Motor neuron (in vitro differentiated cells): Measurements from ENCODE around the gene TBPL2. TPM values are rescaled to one million over a fixed set of nuclear protein-coding genes. Genes with fewer than 3 reads are reported as not detected.

Experiments used
- ATAC-seq, 8 experiments: fragments of 200-7000 bp; cut with Tn5 transposase; replicated peaks in 6 of 8; 2 replicates each; pipeline ENCODE4 v1.8.0; 2021; ENCODE audit warnings: mild to moderate bottlenecking in 8 of 8, moderate library complexity in 8 of 8
- H3K27ac ChIP-seq, 2 donors: fragments of 250-450 bp; sonication (Bioruptor Pico); 2 replicates each; pipeline ENCODE4 v1.9.0; 2021; ENCODE audit warnings: antibody characterized with exemption in 2 of 2, mild to moderate bottlenecking in 2 of 2, moderate library complexity in 1 of 2
- H3K4me1 ChIP-seq, 2 donors: fragments of 250-450 bp; sonication (Bioruptor Pico); replicated peaks in 1 of 2; 2 replicates each; pipeline ENCODE4 v1.6.1; 2021; ENCODE audit warnings: antibody characterized with exemption in 2 of 2, mild to moderate bottlenecking in 2 of 2, moderate library complexity in 1 of 2
- H3K4me3 ChIP-seq, 5 donors: fragments of 250-450 bp; sonication (Bioruptor Pico); 2 replicates each; pipeline ENCODE4 v1.9.0; 2021; ENCODE audit warnings: antibody characterized with exemption in 5 of 5, mild to moderate bottlenecking in 5 of 5, moderate library complexity in 4 of 5
- WGBS, 10 experiments: fragments of 450-650 bp; shearing (Covaris generic); methylation state at CpG; one replicate each; pipeline ENCODE4 v1.0.0; 2022; 5-methylcytosine and 5-hydroxymethylcytosine counted together
- in situ Hi-C, 9 experiments: fragments of 400-800 bp; cut with MboI; loops; one replicate each; pipeline ENCODE4 v1.15.0; 2021; ENCODE audit warnings: low sequenced_read_pairs in 9 of 9, low pct_unique_long_range_greater_than_20kb in 2 of 9; ENCODE audit not compliant: unreplicated experiment in 9 of 9
- total RNA-seq, 8 experiments: library from RNA; unstranded; fragments of 300-600 nt; gene quantifications; 2 replicates each; pipeline versions ENCODE4 v1.2.3 to v1.2.4, GENCODE V29; 2022

Gene TBPL2
- total RNA-seq, 8 experiments from 2014 or later, result 0.23 to 0.61 TPM; not detected in 6

DNA sequence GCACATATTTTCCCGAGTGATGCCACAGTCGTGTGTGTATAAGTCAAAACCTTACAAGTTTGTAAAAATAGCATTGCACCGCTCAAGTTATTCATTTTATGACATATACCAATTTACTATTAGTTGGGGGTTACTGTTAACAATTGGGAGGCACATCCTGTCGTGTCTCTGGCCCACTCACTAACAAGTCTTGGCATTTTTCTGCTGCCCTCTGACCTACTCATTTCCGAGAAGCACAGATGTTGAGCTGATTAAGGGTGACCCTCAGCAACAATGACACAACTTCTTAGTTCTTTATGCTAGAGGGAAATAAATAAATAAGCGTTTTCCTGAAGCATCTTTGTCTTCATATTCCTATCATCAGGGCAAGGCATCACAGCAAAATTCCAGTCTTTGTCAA lies 22.0 kb downstream of the TBPL2 start:
- in situ Hi-C loops, result no loop called here
- Histone ChIP-seq H3K4me1 (no peaks in the 10 kb centered on the region), H3K27ac (no peak overlapping the region), H3K4me3 (no peak overlapping the region)
- WGBS, 10 experiments, result 20 to 91% (median 49%) methylated on average over 2 to 6 of the region's 6 CpGs; no CpG with 5 or more reads in 1 of the 10 experiments
- ATAC-seq, result no peak

GRCh38 chr14:55417955-55418354 lies 22.5 kb downstream of the TBPL2 start:
- no peak overlapping the region for H3K27ac ChIP-seq
- no peaks in the 10 kb centered on the region for H3K4me1 ChIP-seq
- in situ Hi-C loops, result no loop called here
- no peak overlapping the region for H3K4me3 ChIP-seq
- ATAC-seq, result no peak

DNA sequence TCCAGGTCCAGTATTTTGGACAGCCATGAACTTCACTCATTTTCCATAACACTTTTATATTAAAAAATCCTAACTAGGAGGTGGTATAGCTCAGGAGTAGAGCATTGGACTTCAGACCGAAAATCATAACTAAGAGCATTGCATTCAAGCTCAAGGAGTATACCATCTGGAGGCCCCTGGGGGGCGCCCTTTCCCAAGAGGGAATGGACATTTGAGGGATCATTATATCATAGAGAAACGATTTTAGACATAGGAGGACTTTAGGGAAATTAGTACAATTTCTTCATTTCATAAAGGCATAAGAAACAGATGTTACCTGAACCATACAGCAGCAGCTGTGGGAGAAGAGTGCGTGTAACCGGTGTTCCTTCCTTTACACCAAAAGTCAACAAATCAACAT lies 23.6 kb downstream of the TBPL2 start:
- Histone ChIP-seq H3K4me1 (no peaks in the 10 kb centered on the region), H3K4me3 (no peak overlapping the region), H3K27ac (no peak overlapping the region)
- ATAC-seq, result peak in 3 of 8 experiments; percentile 54 to 69 (median 62)
- in situ Hi-C loops, result no loop called here
- 0 to 94% (median 31%) methylated on average over 1 to 5 of the region's 5 CpGs for WGBS, 10 experiments

DNA sequence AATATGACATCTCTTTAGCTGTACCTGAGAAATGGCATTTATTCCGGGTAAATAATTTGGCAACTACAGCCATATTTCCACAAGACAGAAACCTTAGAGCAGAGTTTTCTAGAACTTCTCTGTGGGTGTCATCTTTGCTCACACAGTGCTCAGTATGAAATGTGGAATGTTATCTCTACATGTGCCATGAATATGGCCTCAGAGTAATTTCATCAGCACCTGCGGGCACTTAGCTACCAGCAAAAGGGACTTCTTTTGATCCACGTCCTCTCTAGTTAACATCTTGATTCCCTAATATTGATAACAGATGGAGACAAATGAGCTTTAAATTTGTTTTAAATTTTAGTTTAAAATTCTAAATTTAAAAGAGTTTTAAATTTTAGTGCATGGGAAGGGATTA lies 25.9 kb downstream of the TBPL2 start:
- ATAC-seq, result no peak
- Histone ChIP-seq H3K27ac (no peak overlapping the region), H3K4me3 (no peak overlapping the region), H3K4me1 (peaks cover 5 to 8% of the 10 kb centered on the region in 2 donors)
- 7 to 100% (median 73%) methylated on average over 1 to 3 of the region's 3 CpGs for WGBS, 10 experiments
- in situ Hi-C loops, result no loop called here

DNA sequence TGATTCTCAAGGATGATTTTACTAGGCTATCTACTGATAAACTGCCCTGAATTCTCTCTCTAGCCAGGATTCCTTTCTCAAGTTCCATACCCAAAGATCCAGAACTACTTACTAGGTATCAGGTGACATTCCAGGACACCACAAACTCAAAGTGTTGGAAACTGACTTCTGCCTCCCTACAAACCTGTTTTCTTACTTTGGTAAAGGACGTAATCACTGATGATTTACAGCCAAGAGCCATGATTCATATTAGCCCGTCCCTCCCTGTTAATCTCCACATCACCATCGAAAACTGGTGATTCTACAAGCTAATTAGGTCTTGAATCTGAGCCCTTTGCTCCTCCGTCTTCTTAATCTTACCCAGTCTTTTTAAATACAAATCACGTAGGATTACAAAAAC lies 27.7 kb downstream of the TBPL2 start:
- no peak overlapping the region for H3K27ac ChIP-seq
- WGBS, 10 experiments, result 12 to 100% (median 77%) methylated on average over 1 to 5 of the region's 5 CpGs

DNA sequence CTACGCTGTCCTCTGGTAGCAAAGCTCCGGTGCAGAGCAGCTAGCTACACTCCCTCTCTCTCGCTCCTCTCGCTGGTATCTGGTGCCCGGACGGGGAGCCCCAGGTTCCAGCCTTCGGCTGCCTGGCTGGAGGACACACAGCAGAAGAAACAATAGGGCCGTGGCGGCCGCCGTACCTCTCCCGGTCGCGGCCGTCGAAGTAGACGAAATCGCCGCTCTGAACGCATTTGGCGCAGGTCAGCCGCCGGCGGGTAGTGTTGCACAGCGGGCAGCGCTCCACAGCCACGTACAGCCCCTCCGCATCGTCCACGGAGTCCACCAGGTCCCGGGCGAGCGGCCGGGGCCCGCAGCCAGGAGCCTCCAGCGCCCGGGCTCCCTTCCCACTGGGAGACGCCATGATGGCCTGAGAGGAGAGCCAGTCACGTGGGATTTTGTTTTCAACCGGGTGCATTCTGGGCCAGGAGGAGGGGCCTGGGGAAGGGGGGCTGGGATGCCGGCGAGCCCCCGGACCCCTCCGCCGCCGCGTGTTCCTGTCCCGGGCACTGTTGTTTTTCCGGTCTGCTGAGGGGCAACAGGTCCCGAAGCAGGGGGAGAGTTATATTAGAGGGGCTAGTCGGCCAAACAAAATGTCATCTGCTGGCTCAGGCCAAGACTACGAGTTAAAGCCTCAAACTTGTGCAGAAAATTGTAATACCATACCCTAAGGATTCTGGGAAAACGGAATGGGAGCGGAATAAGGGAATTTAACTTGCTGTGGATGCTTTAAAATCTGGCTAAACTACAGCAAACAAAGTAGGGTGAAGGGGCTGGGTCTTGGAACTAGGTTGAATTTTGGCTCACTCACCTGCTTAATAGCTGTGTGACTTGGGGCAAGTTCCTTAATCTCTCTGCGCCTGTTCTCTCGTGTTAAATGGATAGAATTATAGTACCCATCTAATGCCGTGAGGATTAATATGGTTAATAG lies 28.7 kb downstream of the TBPL2 start, which contains the start of gene ATG14:
Gene ATG14, minus strand, starts transcription at position 405 of the 964 bp plus-strand sequence. Its CDS starts 8 bp downstream, at position 397.
- H3K27ac ChIP-seq, result peak within 1 kb of the TSS; percentile 49 to 63
- ATAC-seq, result peak; percentile 94 to 99 (median 98)
- WGBS, 10 experiments, result 0 to 61% (median 15%) methylated on average over 1 to 15 of the region's 57 CpGs

More for the DNA sequence above, 27.7 kb downstream of the TBPL2 start:
- no peak overlapping the region for H3K4me3 ChIP-seq
- peak in 1 of 8 experiments; percentile 6 for ATAC-seq
- in situ Hi-C loops, result no loop called here
- peaks cover 5 to 8% of the 10 kb centered on the region in 2 donors for H3K4me1 ChIP-seq

GRCh38 chr14:55410876-55411275 lies 29.5 kb downstream of the TBPL2 start:
- ATAC-seq, result no peak
- Histone ChIP-seq H3K27ac (no peak overlapping the region), H3K4me1 (peaks cover 5 to 8% of the 10 kb centered on the region in 2 donors), H3K4me3 (peak overlapping the region; percentile 80 to 99 (median 91))
- WGBS, 10 experiments, result 0 to 40% (median 10%) methylated on average over 2 to 4 of the region's 4 CpGs; no CpG with 5 or more reads in 1 of the 10 experiments
- in situ Hi-C loops, result no loop called here

More for the DNA sequence above, 28.7 kb downstream of the TBPL2 start, which contains the start of gene ATG14:
- in situ Hi-C loops, result no loop called here
- Histone ChIP-seq H3K4me3 (peak within 1 kb of the TSS; percentile 80 to 99 (median 91)), H3K4me1 (peaks cover 5 to 8% of the 10 kb centered on the region in 2 donors)

DNA sequence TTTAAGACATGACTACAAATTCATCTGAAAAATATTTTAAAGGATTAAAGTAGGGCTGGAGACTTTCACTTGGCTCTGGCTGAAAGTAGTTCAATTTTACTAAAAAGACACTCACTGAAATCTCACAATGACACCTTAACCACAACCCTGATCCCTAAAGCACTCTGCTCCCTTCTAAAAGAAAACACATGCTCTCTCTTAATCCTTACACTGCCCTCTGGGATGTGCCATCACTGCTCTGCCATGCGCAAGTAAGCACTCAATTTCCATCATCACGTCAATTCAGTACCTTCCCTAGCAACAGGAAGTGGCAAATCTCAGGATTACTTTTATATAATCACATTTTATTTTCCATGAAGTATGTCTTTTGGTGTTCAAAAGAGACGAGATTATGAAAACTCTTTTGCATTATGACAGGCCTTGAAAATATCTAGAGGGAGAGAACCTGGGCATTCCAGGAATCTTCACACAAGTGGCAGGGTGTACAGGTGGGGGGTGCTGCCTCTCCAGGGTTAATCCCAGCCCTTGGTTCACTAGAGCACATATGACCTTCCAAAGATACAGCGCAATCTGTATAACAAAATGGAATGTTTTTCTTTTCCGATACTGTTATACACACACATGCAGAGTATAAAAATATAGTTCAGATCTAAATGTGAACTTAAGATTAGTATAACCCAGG lies 36.1 kb downstream of the TBPL2 start:
- ATAC-seq, result peak in 3 of 8 experiments; percentile 66 to 94 (median 73)
- H3K4me3 ChIP-seq, result no peak overlapping the region
- H3K27ac ChIP-seq, result no peak overlapping the region
- H3K4me1 ChIP-seq, result no peaks in the 10 kb centered on the region
- WGBS, 10 experiments, result 43 to 100% (median 82%) methylated on average over 2 to 5 of the region's 5 CpGs; no CpG with 5 or more reads in 1 of the 10 experiments
- in situ Hi-C loops, result no loop called here

DNA sequence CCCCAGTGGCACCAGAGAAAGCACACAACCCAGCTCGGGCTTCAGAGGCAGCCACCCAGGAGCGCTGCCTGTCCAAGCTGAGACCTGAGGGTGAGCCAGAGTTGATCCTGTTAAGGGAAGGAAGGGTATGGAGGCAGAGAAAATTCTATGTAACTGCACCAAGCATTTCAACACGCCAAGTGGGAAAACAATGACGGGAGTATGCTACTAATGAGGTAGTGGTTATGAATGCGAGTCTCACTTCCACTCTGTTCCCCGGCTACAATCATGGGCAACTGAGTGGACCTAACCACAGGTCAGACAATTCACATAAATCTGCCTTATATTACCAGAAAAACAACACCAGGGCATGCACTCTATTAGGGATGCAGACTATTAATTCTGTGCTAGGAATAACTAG lies 38.7 kb downstream of the TBPL2 start:
- Histone ChIP-seq H3K27ac (no peak overlapping the region), H3K4me1 (no peaks in the 10 kb centered on the region), H3K4me3 (no peak overlapping the region)
- 80 to 100% (median 93%) methylated on average over 1 to 6 of the region's 6 CpGs; no CpG with 5 or more reads in 2 of the 10 experiments for WGBS, 10 experiments
- no peak for ATAC-seq
- in situ Hi-C loops, result no loop called here

- Histone ChIP-seq H3K27ac (no peak overlapping the region), H3K4me3 (no peak overlapping the region), H3K4me1 (no peaks in the 10 kb centered on the region)
- WGBS, 10 experiments, result 37 to 100% (median 81%) methylated on average over 1 to 2 of the region's 2 CpGs
- ATAC-seq, result no peak
- in situ Hi-C loops, result no loop called here
These were observed 40.6 kb downstream of the TBPL2 start for GRCh38 chr14:55399852-55400251.

- no peak overlapping the region for H3K4me3 ChIP-seq
- ATAC-seq, result no peak
- WGBS, 10 experiments, result 93 to 100% (median 100%) methylated on average over 1 of the region's 1 CpG; no CpG with 5 or more reads in 4 of the 10 experiments
- no peak overlapping the region for H3K27ac ChIP-seq
- in situ Hi-C loops, result no loop called here
- H3K4me1 ChIP-seq, result no peaks in the 10 kb centered on the region
These were observed 41.2 kb downstream of the TBPL2 start for GRCh38 chr14:55399183-55399582.

DNA sequence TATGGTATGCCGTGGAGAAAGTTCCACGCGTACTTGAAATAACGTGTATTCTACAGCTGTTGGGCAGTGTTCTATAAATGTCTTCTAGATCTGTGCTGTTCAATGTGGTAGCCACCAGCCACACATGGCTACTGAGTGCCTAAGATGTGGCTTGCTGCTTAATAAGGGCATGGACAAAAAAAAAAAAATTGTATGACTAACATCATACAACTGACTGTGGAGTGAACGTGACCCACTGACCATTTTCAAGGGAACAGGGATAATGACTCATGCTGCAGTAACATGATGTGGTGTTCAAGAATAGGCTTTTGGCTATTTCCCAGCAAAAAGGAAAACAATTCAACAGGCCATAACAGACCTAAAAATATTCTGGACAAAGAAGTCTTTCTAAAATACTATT lies 41.7 kb downstream of the TBPL2 start:
- WGBS, 10 experiments, result 62 to 100% (median 91%) methylated on average over 2 to 5 of the region's 5 CpGs; no CpG with 5 or more reads in 1 of the 10 experiments
- ATAC-seq, result peak in 7 of 8 experiments; percentile 60 to 99 (median 93)

DNA sequence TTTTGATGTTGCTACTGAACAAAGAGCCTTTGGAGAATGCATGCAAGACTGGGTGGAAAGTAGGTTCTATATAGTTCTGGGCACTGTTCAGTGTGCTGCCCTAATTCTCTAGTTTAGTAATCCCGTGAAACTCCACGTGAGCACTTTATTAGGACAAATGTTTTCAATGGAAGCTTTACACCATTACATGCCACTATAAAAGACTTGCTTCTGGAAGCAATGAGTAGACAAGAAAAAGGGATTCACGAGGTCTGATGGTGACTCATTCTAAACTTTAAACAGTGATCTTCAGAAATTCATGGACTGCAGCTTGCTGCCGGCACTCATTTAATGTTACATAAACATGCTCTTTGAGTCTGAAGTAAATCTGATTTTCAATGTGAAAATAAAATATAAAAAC lies 51.1 kb downstream of the TBPL2 start:
- peak in 2 of 8 experiments; percentile 62 to 64 for ATAC-seq

More for the DNA sequence above, 41.7 kb downstream of the TBPL2 start:
- Histone ChIP-seq H3K27ac (no peak overlapping the region), H3K4me3 (no peak overlapping the region), H3K4me1 (no peaks in the 10 kb centered on the region)
- in situ Hi-C loops, result no loop called here

More for the DNA sequence above, 51.1 kb downstream of the TBPL2 start:
- in situ Hi-C loops, result no loop called here
- WGBS, 10 experiments, result 11 to 100% (median 86%) methylated on average over 1 to 4 of the region's 4 CpGs; no CpG with 5 or more reads in 1 of the 10 experiments
- Histone ChIP-seq H3K4me1 (no peaks in the 10 kb centered on the region), H3K27ac (no peak overlapping the region), H3K4me3 (no peak overlapping the region)
